GM18517 (cell line): ENCODE measurements around the gene SERAC1.
"Not testable (repeated sequence)": the region's sequence is repeated elsewhere in the genome, so short reads cannot be mapped to it uniquely, and the experiment has no call there.

Experiments
- ATAC-seq: cut with Tn5 transposase; IDR thresholded peaks from one replicate; pipeline ENCODE4 v1.9.1; 2021; ENCODE audit warnings: mild to moderate bottlenecking, moderate library complexity; ENCODE audit not compliant: unreplicated experiment

SERAC1 gene

GRCh38 chr6:158168040-158168289, at the start of gene SERAC1:
Gene SERAC1, minus strand, starts transcription at chr6:158168262. Its CDS starts 9,899 bp downstream, at chr6:158158363.
- ATAC-seq = no peak

GRCh38 chr6:158213925-158214674, 46.0 kb upstream of the SERAC1 start:
- ATAC-seq = peak; percentile 97

- no peak for ATAC-seq
These were observed 43.4 kb upstream of the SERAC1 start for GRCh38 chr6:158211273-158212055.

GRCh38 chr6:158209582-158210333, 41.7 kb upstream of the SERAC1 start:
- not testable (repeated sequence) for ATAC-seq

- not testable (repeated sequence) for ATAC-seq
These were observed 40.4 kb upstream of the SERAC1 start for GRCh38 chr6:158208226-158209030.

- peak; percentile 94 for ATAC-seq
These were observed 39.3 kb upstream of the SERAC1 start for GRCh38 chr6:158207422-158207788.

- ATAC-seq = no peak
These were observed 38.8 kb upstream of the SERAC1 start for GRCh38 chr6:158206740-158207421.

GRCh38 chr6:158205169-158205944, 37.3 kb upstream of the SERAC1 start:
- ATAC-seq = no peak

- ATAC-seq = no peak
These were observed 30.4 kb upstream of the SERAC1 start for GRCh38 chr6:158198461-158198860.

- no peak for ATAC-seq
These were observed 26.6 kb upstream of the SERAC1 start for GRCh38 chr6:158194487-158195280.

GRCh38 chr6:158191761-158192160, 23.7 kb upstream of the SERAC1 start:
- no peak for ATAC-seq

- ATAC-seq = no peak
These were observed 23.0 kb upstream of the SERAC1 start for GRCh38 chr6:158191032-158191431.

GRCh38 chr6:158188591-158188990, 20.5 kb upstream of the SERAC1 start:
- no peak for ATAC-seq

- ATAC-seq = no peak
These were observed 17.8 kb upstream of the SERAC1 start for GRCh38 chr6:158185729-158186456.

GRCh38 chr6:158184608-158185007, 16.5 kb upstream of the SERAC1 start:
- ATAC-seq = no peak

- not testable (repeated sequence) for ATAC-seq
These were observed 15.3 kb upstream of the SERAC1 start for GRCh38 chr6:158183174-158183972.

- ATAC-seq = not testable (repeated sequence)
These were observed 9.7 kb upstream of the SERAC1 start for GRCh38 chr6:158177712-158178111.
